BJ (cell line): ENCODE measurements around the gene CCNB2. TPM values are rescaled to one million over a fixed set of nuclear protein-coding genes. Genes with fewer than 3 reads are reported as not detected.
"Not testable (repeated sequence)": the region's sequence is repeated elsewhere in the genome, so short reads cannot be mapped to it uniquely, and the experiment has no call there.

ENCODE experiments used
- CTCF ChIA-PET: fragments of 350-600 bp; formaldehyde crosslinking; extraction: SDS; loops from one replicate; lab custom pipeline; 2021; ENCODE audit warnings: antibody characterized with exemption, inconsistent platforms; lab: Yijun Ruan, JAX
- POLR2A ChIA-PET: fragments of 300-600 bp; sonication (Branson Sonifier 250); formaldehyde crosslinking; extraction: SDS; loops from one replicate; lab custom pipeline; 2021; ENCODE audit warnings: antibody characterized with exemption; lab: Charles Lee
- DNase-seq: peaks from one replicate; pipeline ENCODE4 v3.0.0-alpha.2; 2011; ENCODE audit warnings: low read depth
- H3K27me3 ChIP-seq: 2 replicates; pipeline ENCODE4 v1.6.0; 2011; ENCODE audit warnings: low read length; ENCODE audit not compliant: control insufficient read depth, insufficient read depth
- H3K36me3 ChIP-seq: 2 replicates; pipeline ENCODE4 v1.5.1; 2011; ENCODE audit warnings: low read length; ENCODE audit not compliant: control insufficient read depth, insufficient read depth
- H3K4me3 ChIP-seq: 2 replicates; pipeline ENCODE4 v1.5.1; 2011; ENCODE audit warnings: low read depth, mild to moderate bottlenecking, control low read depth, low read length
- polyA plus RNA-seq: library from polyadenylated mRNA; depleted of rRNA; stranded (reverse); fragments of >200 nt; gene quantifications from 2 replicates; pipeline ENCODE4 v1.2.3, GENCODE V29; 2011
- TF ChIP-seq, protein P1 (sequence below): IDR thresholded peaks from 2 replicates; pipeline ENCODE4 v1.5.1; 2011; ENCODE audit warnings: low read depth, mild to moderate bottlenecking, control low read depth, inconsistent platforms, low read length, moderate library complexity; ENCODE audit not compliant: insufficient read depth

CCNB2 gene
- polyA plus RNA-seq, 1 experiment: 33.5 TPM

- ChIA-PET CTCF (no interaction called here), POLR2A (no interaction called here)
- no peak overlapping the region for H3K4me3 ChIP-seq
- H3K27me3 ChIP-seq: no peaks in the 10 kb centered on the region
- DNase-seq: no peak
- H3K36me3 ChIP-seq: peaks cover 15% of the 10 kb centered on the region
- TF ChIP-seq, protein P1, sequence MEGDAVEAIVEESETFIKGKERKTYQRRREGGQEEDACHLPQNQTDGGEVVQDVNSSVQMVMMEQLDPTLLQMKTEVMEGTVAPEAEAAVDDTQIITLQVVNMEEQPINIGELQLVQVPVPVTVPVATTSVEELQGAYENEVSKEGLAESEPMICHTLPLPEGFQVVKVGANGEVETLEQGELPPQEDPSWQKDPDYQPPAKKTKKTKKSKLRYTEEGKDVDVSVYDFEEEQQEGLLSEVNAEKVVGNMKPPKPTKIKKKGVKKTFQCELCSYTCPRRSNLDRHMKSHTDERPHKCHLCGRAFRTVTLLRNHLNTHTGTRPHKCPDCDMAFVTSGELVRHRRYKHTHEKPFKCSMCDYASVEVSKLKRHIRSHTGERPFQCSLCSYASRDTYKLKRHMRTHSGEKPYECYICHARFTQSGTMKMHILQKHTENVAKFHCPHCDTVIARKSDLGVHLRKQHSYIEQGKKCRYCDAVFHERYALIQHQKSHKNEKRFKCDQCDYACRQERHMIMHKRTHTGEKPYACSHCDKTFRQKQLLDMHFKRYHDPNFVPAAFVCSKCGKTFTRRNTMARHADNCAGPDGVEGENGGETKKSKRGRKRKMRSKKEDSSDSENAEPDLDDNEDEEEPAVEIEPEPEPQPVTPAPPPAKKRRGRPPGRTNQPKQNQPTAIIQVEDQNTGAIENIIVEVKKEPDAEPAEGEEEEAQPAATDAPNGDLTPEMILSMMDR: no peak
Observed at GRCh38 chr15:59140422-59141226, 35.7 kb downstream of the CCNB2 start.

- TF ChIP-seq, protein P1: no peak
- peaks cover 10% of the 10 kb centered on the region for H3K36me3 ChIP-seq
- no peak for DNase-seq
- CTCF ChIA-PET: interaction anchor here (1.1 to 1.2 kb wide), 2 partner anchors 9 to 349 kb away, joined by 3 to 4 read pairs; no protein-coding TSS in a partner anchor
- H3K4me3 ChIP-seq: no peak overlapping the region
- POLR2A ChIA-PET: no interaction called here
- no peaks in the 10 kb centered on the region for H3K27me3 ChIP-seq
Observed at GRCh38 chr15:59143281-59143680, 38.3 kb downstream of the CCNB2 start.

GRCh38 chr15:59144594-59144993 is 39.6 kb downstream of the CCNB2 start:
- H3K36me3 ChIP-seq, DNase-seq, POLR2A ChIA-PET, H3K4me3 ChIP-seq, H3K27me3 ChIP-seq: not testable (repeated sequence)
- CTCF ChIA-PET: interaction anchor here (0.7 to 1.1 kb wide), 2 partner anchors 11 to 17 kb away, joined by 3 to 5 read pairs; no protein-coding TSS in a partner anchor
- TF ChIP-seq, protein P1: peak; percentile 36; the same call in 1 of the 2 replicates

- DNase-seq: no peak
- no peaks in the 10 kb centered on the region for H3K27me3 ChIP-seq
- CTCF ChIA-PET: interaction anchor here (1.0 kb wide), 1 partner anchor 354 kb away, joined by 3 read pairs; no protein-coding TSS in a partner anchor
- no peak overlapping the region for H3K4me3 ChIP-seq
- TF ChIP-seq, protein P1: no peak
- POLR2A ChIA-PET: no interaction called here
- peaks cover 12% of the 10 kb centered on the region for H3K36me3 ChIP-seq
Observed at GRCh38 chr15:59147666-59148065, 42.7 kb downstream of the CCNB2 start.

GRCh38 chr15:59148153-59148833 is 43.3 kb downstream of the CCNB2 start:
- Histone ChIP-seq H3K36me3 (peaks cover 11% of the 10 kb centered on the region), H3K27me3 (no peaks in the 10 kb centered on the region), H3K4me3 (no peak overlapping the region)
- TF ChIP-seq, protein P1: no peak
- ChIA-PET CTCF (interaction anchor here (1.0 kb wide), 1 partner anchor 353 kb away, joined by 3 read pairs; no protein-coding TSS in a partner anchor), POLR2A (no interaction called here)
- peak; percentile 68 for DNase-seq
